T47D (cell line): ENCODE results near the gene SELENOM.
"Not testable (repeated sequence)": the region's sequence is repeated elsewhere in the genome, so short reads cannot be mapped to it uniquely, and the experiment has no call there.

Source experiments
- DNase-seq, 2 experiments: peaks; one replicate each; pipeline versions ENCODE4 v3.0.0 to v3.0.0-alpha.2; 2011 to 2012; ENCODE audit warnings: low read depth in 1 of 2, low spot score in 1 of 2
- JUND ChIP-seq: IDR thresholded peaks from 2 replicates; pipeline ENCODE4 v1.6.1; 2012; ENCODE audit warnings: low read depth
- in situ Hi-C: cut with HindIII; loops from 2 replicates; pipeline ENCODE4 v1.10.0; 2016; ENCODE audit warnings: low sequenced_read_pairs, low pct_unique_long_range_greater_than_20kb

The SELENOM gene

GRCh38 chr22:31062566-31063230 is 44.7 kb downstream of the SELENOM start:
- in situ Hi-C loops: no loop called here
- TF ChIP-seq JUND: no peak
- DNase-seq: no peak

GRCh38 chr22:31059663-31060062 is 47.7 kb downstream of the SELENOM start:
- in situ Hi-C loops, DNase-seq: not testable (repeated sequence)

GRCh38 chr22:31056986-31057599 is 50.3 kb downstream of the SELENOM start:
- no peak for TF ChIP-seq JUND
- in situ Hi-C loops: no loop called here
- DNase-seq: no peak

GRCh38 chr22:31055635-31056159 is 51.7 kb downstream of the SELENOM start:
- peak; percentile 58 to 98 for DNase-seq
- in situ Hi-C loops: no loop called here
- peak; percentile 86 for TF ChIP-seq JUND

GRCh38 chr22:31055117-31055634 is 52.2 kb downstream of the SELENOM start:
- in situ Hi-C loops: no loop called here
- no peak for TF ChIP-seq JUND
- no peak for DNase-seq
